ENCODE results near the gene TAF3.

Gene TAF3

GRCh38 chr10:8049865-8050555 is 231.7 kb downstream of the TAF3 start:
- no peak for DNase-seq

DNA sequence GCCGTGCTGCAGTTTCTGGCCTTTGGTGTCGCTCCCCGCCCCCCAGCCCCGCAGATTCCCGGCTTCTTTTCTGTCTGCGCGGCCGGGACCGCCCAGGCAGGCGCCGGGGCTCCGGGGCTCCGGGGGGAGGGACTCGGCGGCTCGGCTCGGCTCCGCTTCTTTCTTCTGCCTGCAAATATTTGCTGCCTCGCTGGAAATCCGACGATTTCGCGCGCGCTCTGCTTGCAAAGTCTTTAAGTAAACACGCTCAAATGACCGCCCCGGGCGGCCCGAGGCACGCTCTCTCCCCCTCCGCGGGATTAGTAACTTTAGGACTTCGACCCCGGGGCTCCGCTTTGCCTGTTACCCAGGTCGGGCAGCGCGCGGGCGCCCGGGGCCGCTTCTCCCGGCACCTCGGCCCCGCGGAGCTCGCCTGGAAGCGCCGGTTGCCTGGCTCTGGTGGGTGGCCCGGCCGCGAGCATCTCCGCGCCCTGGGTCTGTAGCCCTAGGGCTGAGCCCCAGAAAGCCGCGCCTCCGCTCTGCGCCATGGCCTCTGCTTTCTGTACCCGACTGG is 232.3 kb downstream of the TAF3 start:
- no peak for DNase-seq

- no peak for DNase-seq
Measured at GRCh38 chr10:8051109-8051821, 233.0 kb downstream of the TAF3 start.

- DNase-seq, result no peak
Measured at GRCh38 chr10:8051851-8052257, 233.5 kb downstream of the TAF3 start.

DNA sequence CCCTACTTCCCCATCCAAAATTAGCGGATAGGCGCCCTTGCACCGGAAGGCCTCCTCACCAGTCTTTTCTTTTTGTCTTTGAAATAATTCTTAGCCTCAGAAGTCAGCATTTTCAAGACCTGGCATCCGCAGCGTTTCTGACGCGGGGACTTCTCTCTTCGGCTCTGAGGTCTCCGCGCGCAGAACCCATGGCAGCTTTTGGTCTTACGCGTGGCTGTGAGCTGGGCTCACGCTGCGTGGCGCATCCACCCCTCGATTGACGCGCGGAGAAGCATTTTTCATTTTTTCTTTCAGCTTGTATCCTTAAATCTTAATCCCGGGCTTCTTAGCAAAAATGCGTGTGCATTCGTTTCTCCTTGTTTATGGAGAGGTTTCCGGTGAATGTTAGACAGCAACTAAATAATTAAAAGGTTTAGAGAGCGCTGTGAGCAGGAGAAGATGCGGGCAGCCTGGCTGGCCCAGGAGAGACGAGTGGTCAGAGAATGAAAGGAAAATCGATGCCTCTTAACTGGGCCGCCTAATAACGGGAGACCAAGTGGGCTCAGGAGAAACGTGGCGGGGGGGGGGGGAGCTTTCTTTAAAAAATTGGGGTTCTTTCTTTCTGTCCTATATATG is 234.1 kb downstream of the TAF3 start:
- no peak for DNase-seq

DNA sequence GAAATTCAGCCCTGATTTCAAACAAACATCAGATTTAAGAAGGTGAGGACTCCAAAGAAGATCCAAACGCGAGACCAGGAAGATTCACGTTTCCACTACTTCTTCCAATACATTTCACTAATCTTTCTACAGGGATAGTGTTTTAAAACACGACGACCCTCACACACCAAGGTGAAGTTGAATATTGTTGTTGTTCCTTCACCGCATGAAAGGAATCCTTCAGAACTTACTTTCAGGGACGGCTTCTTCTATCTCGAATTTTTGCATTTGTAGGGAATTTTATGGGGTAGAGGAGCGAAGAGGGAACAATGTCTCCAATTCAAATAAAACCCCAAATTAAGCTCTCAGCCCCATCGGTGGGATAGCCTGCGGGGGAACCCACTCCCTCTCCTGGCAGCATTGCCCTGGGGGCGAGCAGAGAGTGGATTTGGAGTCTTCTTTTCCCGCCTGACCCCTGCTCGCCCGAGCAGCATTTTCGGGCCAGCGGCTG is 234.7 kb downstream of the TAF3 start:
- DNase-seq, result no peak

GRCh38 chr10:8053446-8054243 is 235.3 kb downstream of the TAF3 start:
- DNase-seq, result peak; percentile 82

DNA sequence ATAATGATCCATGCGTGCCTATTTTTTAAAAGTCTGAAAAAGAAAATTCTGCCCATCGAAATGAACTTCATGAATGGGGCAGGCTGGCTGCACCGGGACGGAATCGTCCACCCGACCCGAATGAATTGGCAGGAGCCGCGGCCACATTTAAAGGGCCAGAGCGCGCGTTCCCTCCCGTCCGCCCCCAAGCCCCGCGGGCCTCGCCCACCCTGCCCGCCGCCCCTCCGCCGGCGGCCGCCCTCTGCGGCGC is 235.9 kb downstream of the TAF3 start:
- DNase-seq, result no peak

DNA sequence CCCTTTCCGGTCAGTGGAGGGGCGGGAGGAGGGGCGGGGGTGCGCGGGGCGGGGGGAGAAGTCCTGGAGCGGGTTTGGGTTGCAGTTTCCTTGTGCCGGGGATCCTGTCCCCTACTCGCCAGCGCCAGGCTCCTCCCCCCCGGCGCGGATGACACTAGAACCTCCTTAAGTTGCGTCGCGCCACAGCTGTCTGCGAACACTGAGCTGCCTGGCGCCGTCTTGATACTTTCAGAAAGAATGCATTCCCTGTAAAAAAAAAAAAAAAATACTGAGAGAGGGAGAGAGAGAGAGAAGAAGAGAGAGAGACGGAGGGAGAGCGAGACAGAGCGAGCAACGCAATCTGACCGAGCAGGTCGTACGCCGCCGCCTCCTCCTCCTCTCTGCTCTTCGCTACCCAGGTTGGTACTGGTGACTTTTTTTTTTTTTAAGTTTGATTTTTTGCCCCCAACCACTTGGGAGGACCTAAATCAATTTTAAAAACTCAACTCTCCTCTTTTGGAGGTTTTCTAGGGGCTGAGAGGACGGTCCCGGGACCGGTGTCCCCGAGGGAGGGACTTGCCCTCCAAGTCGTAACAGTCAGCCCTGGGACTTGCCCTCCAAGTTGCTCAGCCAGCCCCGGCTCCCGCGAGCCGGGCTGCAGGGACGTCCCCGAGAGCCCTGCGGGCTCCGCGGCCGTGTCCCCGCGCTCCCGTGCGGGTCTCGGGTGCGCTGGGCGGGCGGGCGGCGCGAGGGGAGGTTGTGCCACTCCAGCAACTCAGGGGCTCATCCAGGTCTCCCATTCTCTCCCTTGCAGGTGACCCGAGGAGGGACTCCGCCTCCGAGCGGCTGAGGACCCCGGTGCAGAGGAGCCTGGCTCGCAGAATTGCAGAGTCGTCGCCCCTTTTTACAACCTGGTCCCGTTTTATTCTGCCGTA is 236.4 kb downstream of the TAF3 start, which contains the start of gene GATA3:
GATA3 (plus strand) TSS at position 195 of the 914 bp plus-strand sequence. CDS start 968 bp downstream, outside the sequence.
- no peak for DNase-seq

DNA sequence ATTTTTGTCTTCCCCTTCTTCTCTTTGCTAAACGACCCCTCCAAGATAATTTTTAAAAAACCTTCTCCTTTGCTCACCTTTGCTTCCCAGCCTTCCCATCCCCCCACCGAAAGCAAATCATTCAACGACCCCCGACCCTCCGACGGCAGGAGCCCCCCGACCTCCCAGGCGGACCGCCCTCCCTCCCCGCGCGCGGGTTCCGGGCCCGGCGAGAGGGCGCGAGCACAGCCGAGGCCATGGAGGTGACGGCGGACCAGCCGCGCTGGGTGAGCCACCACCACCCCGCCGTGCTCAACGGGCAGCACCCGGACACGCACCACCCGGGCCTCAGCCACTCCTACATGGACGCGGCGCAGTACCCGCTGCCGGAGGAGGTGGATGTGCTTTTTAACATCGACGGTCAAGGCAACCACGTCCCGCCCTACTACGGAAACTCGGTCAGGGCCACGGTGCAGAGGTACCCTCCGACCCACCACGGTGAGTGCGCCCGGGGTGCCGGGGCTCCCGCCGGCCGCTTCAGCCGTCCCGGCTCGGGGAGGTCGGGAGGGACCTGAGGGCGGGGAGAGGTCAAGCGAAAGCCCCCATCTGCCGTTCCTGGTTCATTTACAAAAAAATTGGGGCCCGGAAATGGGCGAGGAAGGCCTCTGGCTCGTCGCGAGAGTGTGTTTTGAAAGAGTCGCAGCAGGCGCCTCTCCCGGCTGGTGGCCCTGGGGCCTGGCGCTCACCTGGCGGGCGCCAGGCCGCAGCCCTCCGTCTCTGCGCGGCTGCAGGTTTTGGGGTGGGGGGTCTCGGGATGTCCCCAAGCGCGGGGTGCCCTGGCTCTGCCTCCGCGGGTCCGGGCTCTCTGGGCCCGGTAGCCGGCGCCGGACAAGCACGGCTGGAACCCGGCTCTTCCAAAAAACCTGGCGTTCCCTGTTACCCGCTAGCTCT is 237.4 kb downstream of the TAF3 start:
- no peak for DNase-seq

DNA sequence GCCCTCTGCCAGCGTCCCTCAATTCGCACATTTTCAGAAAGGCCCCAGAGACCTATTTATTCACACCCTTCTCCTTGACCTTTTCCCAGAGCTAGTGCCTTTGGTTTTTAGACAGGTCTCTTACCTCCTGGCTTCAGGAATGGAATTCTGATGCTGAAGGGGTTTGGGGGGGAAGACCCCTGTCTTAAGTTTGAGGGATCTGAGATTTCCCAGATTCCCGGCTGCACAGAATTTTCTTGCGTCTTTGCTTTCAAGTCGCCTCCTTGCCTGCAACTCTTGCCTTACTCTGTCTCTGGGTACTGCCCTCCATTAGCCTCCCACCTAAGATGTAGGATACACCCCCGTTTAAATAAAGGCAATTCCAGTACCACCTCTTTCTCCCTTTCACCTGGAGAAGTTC is 238.1 kb downstream of the TAF3 start:
- no peak for DNase-seq

DNA sequence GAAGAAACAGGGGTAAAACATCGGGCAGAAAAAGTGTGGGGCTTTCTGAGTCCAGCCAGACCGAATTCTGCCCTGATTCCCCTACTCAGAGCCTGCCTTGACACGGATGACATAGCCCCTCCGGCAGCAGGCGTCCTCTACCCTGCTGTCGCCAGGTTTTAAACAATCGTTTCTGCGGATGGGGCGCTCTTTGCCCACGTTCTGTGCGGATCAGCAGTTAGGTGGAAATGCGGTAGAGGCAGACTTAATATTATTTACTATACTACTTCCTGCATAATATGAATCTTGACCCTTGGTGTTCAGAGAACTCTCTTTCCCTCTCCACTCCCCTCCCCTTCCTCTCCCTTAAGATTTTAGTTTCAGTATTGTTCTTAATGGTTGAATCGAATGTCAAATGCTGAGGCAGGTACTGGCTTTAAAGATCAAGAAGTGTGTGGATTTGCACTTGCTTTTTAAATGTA is 238.6 kb downstream of the TAF3 start:
- no peak for DNase-seq

DNA sequence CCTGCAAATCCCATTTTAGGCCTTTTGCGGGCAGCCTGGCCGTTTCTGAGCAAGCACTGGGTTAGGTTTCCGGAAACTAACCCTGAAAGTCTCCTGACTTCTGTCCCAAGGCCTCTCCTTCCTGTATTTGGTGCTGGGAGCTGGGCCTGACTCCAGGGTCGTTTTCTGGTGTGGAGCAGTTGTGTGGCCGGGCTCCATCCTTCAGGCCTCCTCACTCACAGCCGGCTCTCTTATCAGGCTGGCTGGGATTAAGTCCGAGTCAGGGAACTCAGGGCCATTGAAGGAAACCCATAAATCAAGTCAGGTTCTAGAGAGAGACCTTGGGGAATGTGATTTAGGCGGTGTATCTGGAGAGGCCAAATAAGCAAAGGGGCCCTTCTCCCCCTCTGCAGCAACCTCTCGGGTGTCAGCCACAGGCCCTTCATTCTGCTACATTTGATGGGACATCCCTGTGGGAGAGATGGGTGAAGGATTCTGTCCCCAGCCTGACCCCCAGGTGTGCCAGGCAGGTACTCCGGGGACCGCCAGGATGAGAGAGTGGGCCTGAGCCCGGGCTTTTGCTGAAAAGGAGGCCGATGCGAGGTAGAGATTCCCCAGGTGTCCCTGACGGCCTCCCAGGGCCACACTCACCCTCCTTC is 239.4 kb downstream of the TAF3 start:
- DNase-seq, result no peak

DNA sequence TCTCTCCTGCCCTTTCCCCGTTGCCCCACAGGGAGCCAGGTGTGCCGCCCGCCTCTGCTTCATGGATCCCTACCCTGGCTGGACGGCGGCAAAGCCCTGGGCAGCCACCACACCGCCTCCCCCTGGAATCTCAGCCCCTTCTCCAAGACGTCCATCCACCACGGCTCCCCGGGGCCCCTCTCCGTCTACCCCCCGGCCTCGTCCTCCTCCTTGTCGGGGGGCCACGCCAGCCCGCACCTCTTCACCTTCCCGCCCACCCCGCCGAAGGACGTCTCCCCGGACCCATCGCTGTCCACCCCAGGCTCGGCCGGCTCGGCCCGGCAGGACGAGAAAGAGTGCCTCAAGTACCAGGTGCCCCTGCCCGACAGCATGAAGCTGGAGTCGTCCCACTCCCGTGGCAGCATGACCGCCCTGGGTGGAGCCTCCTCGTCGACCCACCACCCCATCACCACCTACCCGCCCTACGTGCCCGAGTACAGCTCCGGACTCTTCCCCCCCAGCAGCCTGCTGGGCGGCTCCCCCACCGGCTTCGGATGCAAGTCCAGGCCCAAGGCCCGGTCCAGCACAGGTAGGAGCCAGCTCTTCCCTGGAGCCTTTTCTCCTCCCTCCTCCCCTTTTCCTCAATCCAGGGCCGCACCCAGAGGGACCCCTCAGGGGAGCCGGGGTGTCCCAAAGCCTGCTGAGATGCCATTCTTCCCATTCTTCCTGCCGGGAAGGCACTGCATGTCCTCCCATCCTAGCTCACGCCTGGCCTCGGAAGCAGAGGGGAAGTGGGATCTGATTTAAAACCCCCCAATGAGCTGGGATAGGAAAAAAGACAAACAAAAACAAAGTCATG is 240.2 kb downstream of the TAF3 start:
- DNase-seq, result no peak

- no peak for DNase-seq
Measured at GRCh38 chr10:8059191-8059936, 241.1 kb downstream of the TAF3 start.

- no peak for DNase-seq
Measured at GRCh38 chr10:8060010-8060703, 241.9 kb downstream of the TAF3 start.

- no peak for DNase-seq
Measured at GRCh38 chr10:8060704-8061121, 242.4 kb downstream of the TAF3 start.
